HCT116 (cell line): ENCODE results near the gene DDX1. TPM values are rescaled to one million over a fixed set of nuclear protein-coding genes. Genes with fewer than 3 reads are reported as not detected.

Experiments used
- ATAC-seq: fragments of 200-7000 bp; cut with Tn5 transposase; 2 replicates; pipeline ENCODE4 v1.9.1; 2020; ENCODE audit warnings: mild to moderate bottlenecking, moderate library complexity
- BruUV-seq: library from RNA; stranded (reverse); fragments of 400-500 nt; replicated peaks from 2 replicates; lab custom pipeline; 2021; lab: Mats Ljungman, UMichigan
- CTCF ChIA-PET: fragments of 300-600 bp; sonication (Branson Sonifier 250); formaldehyde crosslinking; loops from one replicate; lab custom pipeline; 2021; ENCODE audit warnings: antibody characterized with exemption; lab: Charles Lee
- POLR2A ChIA-PET: fragments of 300-600, 350-600 bp; sonication (Branson Sonifier 250); formaldehyde crosslinking; loops from one replicate; lab custom pipeline; 2021; ENCODE audit warnings: antibody characterized with exemption; lab: Charles Lee
- RAD21 ChIA-PET, 2 experiments: fragments of 300-600 bp; sonication (Branson Sonifier 250); formaldehyde crosslinking; loops; one replicate each; lab custom pipeline; 2023; ENCODE audit warnings: low total read pairs in 2 of 2; ENCODE audit not compliant: uncharacterized antibody in 2 of 2, unreplicated experiment in 2 of 2, low non-redundant PET in 1 of 2; lab: Charles Lee
- DNase-seq: peaks from one replicate; pipeline ENCODE4 v3.0.0-alpha.2; 2010; ENCODE audit warnings: low read depth, low spot score
- H2AFZ ChIP-seq: fragments of 200-600 bp; shearing (Covaris generic), sonication (generic); 2 replicates; pipeline ENCODE4 v1.6.1; 2017; ENCODE audit warnings: low read depth, mixed run types, mixed read lengths, antibody characterized with exemption, low read length; ENCODE audit not compliant: poor library complexity, severe bottlenecking
- H3K27ac ChIP-seq: 2 replicates; pipeline ENCODE4 v1.5.1; 2012; ENCODE audit warnings: low read depth, low read length
- H3K27me3 ChIP-seq: fragments of 200-600 bp; sonication (generic); 2 replicates; pipeline ENCODE4 v1.6.1; 2016; ENCODE audit warnings: mixed run types, low read length, mixed read lengths; ENCODE audit not compliant: insufficient read depth
- H3K36me3 ChIP-seq, 2 experiments: fragments of 200-500 bp in 1 of 2; fragments of 200-600 bp in 1 of 2; sonication (Bioruptor generic) in 1 of 2; sonication (generic) in 1 of 2; 2 replicates each; pipeline versions ENCODE4 v1.5.1 to v1.6.1; 2014 to 2016; ENCODE audit warnings: low read length in 2 of 2, inconsistent platforms in 1 of 2, mixed read lengths in 1 of 2, mixed run types in 1 of 2; ENCODE audit not compliant: insufficient read depth in 2 of 2, control insufficient read depth in 1 of 2
- H3K4me1 ChIP-seq, 2 experiments: fragments of 200-600 bp in 1 of 2; sonication (generic) in 1 of 2; 2 replicates each; pipeline versions ENCODE4 v1.5.1 to v1.6.1; 2012 to 2017; ENCODE audit warnings: low read length in 2 of 2, inconsistent platforms in 1 of 2, mild to moderate bottlenecking in 1 of 2, mixed read lengths in 1 of 2, mixed run types in 1 of 2, moderate library complexity in 1 of 2; ENCODE audit not compliant: insufficient read depth in 2 of 2, control insufficient read depth in 1 of 2
- H3K4me2 ChIP-seq: fragments of 200-600 bp; sonication (generic); 2 replicates; pipeline ENCODE4 v1.6.1; 2017; ENCODE audit warnings: mixed run types, low read length, mixed read lengths
- H3K4me3 ChIP-seq, 2 experiments: fragments of 200-600 bp in 1 of 2; sonication (generic) in 1 of 2; replicated peaks in 1 of 2; 2 replicates each; pipeline ENCODE4 v1.5.1; 2011 to 2016; ENCODE audit warnings: low read length in 2 of 2, control low read depth in 1 of 2, low read depth in 1 of 2, mild to moderate bottlenecking in 1 of 2, mixed read lengths in 1 of 2, mixed run types in 1 of 2
- H3K79me2 ChIP-seq: fragments of 200-600 bp; sonication (generic); 2 replicates; pipeline ENCODE4 v1.6.1; 2017; ENCODE audit warnings: mild to moderate bottlenecking, mixed run types, low read length, moderate library complexity, mixed read lengths; ENCODE audit not compliant: insufficient read depth
- H3K9ac ChIP-seq: fragments of 200-600 bp; sonication (generic); 2 replicates; pipeline ENCODE4 v1.6.1; 2016; ENCODE audit warnings: low read length, mixed read lengths
- H3K9me2 ChIP-seq: fragments of 200-600 bp; sonication (generic), shearing (Covaris generic); 2 replicates; pipeline ENCODE4 v1.6.1; 2017; ENCODE audit warnings: mixed run types, mild to moderate bottlenecking, moderate library complexity; ENCODE audit not compliant: insufficient read depth
- H3K9me3 ChIP-seq, 2 experiments: fragments of 200-500 bp in 1 of 2; fragments of 200-600 bp in 1 of 2; sonication (Bioruptor generic) in 1 of 2; sonication (generic) in 1 of 2; 2 replicates each; pipeline ENCODE4 v1.6.1; 2014 to 2017; ENCODE audit warnings: low read length in 2 of 2, mixed read lengths in 2 of 2, inconsistent platforms in 1 of 2, low read depth in 1 of 2, mild to moderate bottlenecking in 1 of 2, mixed run types in 1 of 2, moderate library complexity in 1 of 2; ENCODE audit not compliant: control insufficient read depth in 1 of 2, insufficient read depth in 1 of 2
- H4K20me1 ChIP-seq: fragments of 200-600 bp; sonication (generic), shearing (Covaris generic); 2 replicates; pipeline ENCODE4 v1.6.1; 2017; ENCODE audit warnings: mixed run types, mild to moderate bottlenecking, moderate library complexity; ENCODE audit not compliant: insufficient read depth
- CBX3 ChIP-seq: IDR thresholded peaks from 2 replicates; pipeline ENCODE4 v1.6.1; 2012; ENCODE audit warnings: low read depth
- CEBPB ChIP-seq: IDR thresholded peaks from 2 replicates; pipeline ENCODE4 v1.6.1; 2012; ENCODE audit warnings: low read depth
- EGR1 ChIP-seq: IDR thresholded peaks from 2 replicates; pipeline ENCODE4 v1.6.1; 2012; ENCODE audit warnings: low read depth
- ELF1 ChIP-seq: IDR thresholded peaks from 2 replicates; pipeline ENCODE4 v1.6.1; 2012; ENCODE audit warnings: low read depth, borderline replicate concordance
- EZH2 ChIP-seq: fragments of 200-600 bp; sonication (generic); IDR thresholded peaks from 2 replicates; pipeline ENCODE4 v1.6.1; 2017; ENCODE audit warnings: antibody characterized with exemption, mixed run types
- POLR2A ChIP-seq: IDR thresholded peaks from 2 replicates; pipeline ENCODE4 v1.7.0; 2011; ENCODE audit warnings: borderline replicate concordance; ENCODE audit not compliant: insufficient read depth, insufficient read length; ENCODE audit errors: extremely low read depth
- POLR2AphosphoS5 ChIP-seq: IDR thresholded peaks from 2 replicates; pipeline ENCODE4 v1.6.1; 2011; ENCODE audit warnings: mild to moderate bottlenecking, low read depth, low read length, moderate library complexity
- RAD21 ChIP-seq: IDR thresholded peaks from 2 replicates; pipeline ENCODE4 v1.6.1; 2012; ENCODE audit warnings: low read depth, mild to moderate bottlenecking
- SP1 ChIP-seq: IDR thresholded peaks from 2 replicates; pipeline ENCODE4 v1.6.1; 2012; ENCODE audit warnings: low read depth
- SRF ChIP-seq: IDR thresholded peaks from 2 replicates; pipeline ENCODE4 v1.6.1; 2012; ENCODE audit warnings: low read depth
- TCF7L2 ChIP-seq: IDR thresholded peaks from 2 replicates; pipeline ENCODE4 v1.7.0; 2011; ENCODE audit warnings: borderline replicate concordance, inconsistent platforms; ENCODE audit not compliant: insufficient read depth, insufficient read length; ENCODE audit errors: extremely low read depth
- ZFX ChIP-seq: fragments of 450-650 bp; IDR thresholded peaks from 2 replicates; pipeline ENCODE4 v1.6.1; 2017
- ZNF274 ChIP-seq: fragments of 200-500 bp; sonication (Bioruptor generic); IDR thresholded peaks from 2 replicates; pipeline ENCODE4 v1.6.1; 2014; ENCODE audit warnings: mild to moderate bottlenecking, low read depth, low read length, inconsistent platforms
- intact Hi-C: fragments of 100-400 bp; cut with micrococcal nuclease; formaldehyde crosslinking; loops from 2 replicates; pipeline ENCODE4 v1.10.0; 2022
- total RNA-seq: library from RNA; stranded (reverse); gene quantifications from one replicate; pipeline ENCODE4 v1.2.1, GENCODE V29; 2021; ENCODE audit not compliant: unreplicated experiment
- TF ChIP-seq, protein P1 (sequence below): IDR thresholded peaks from 2 replicates; pipeline ENCODE4 v1.6.1; 2012
- TF ChIP-seq, protein P2 (sequence below): IDR thresholded peaks from 2 replicates; pipeline ENCODE4 v1.6.1; 2012
- TF ChIP-seq, protein P3 (sequence below): IDR thresholded peaks from 2 replicates; pipeline ENCODE4 v1.6.1; 2011; ENCODE audit warnings: mild to moderate bottlenecking, low read length, moderate library complexity; ENCODE audit not compliant: insufficient replicate concordance; ENCODE audit errors: extremely low read depth

The DDX1 gene
- total RNA-seq, 1 experiment from 2014 or later: 117 TPM

DNA sequence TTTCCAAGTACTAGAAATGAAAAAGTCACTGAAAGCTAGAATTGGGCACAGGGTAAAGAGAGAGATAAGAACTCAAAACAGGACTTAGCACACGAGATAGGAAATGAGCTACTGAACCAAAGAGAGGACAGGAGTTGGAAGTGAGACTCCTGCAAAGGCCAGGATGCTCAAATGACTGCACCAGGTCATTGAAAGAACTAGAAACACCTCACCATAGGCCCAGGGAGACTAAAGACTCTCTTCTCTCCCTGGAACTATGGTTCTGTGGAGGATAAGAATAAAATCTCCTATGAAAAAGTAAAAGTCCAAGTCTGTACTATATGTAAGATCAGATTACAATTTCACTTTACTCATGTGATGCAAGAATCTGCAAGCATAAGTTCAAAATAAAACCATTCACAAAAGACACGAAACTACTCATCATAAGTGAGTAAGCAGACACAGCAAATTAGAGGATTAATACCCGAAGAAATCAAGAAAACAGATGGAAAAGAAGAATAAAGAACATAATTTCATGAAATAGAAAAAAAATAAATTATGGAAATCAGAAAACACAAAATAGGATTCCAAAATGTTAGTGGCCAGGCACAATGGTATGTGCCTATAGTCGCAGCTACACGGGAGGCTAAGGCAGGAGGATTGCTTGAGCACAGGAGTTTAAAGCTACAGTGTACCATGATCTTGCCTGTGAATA is 37.0 kb upstream of the DDX1 start:
- H4K20me1 ChIP-seq: no peaks in the 10 kb centered on the region
- ChIA-PET CTCF (interaction anchor here (1.2 to 1.8 kb wide), 2 partner anchors 9 to 22 kb away, joined by 4 read pairs; no protein-coding TSS in a partner anchor), RAD21 (no interaction called here), POLR2A (no interaction called here)
- TF ChIP-seq, protein P1, sequence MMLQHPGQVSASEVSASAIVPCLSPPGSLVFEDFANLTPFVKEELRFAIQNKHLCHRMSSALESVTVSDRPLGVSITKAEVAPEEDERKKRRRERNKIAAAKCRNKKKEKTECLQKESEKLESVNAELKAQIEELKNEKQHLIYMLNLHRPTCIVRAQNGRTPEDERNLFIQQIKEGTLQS: no peak
- TF ChIP-seq CEBPB: no peak
- no peak for TF ChIP-seq POLR2A
- no peak for TF ChIP-seq SRF
- H3K27me3 ChIP-seq: no peaks in the 10 kb centered on the region
- peaks cover 0 to 4% of the 10 kb centered on the region in 2 experiments; a peak in 1 of 4 replicates for H3K36me3 ChIP-seq
- no peak overlapping the region for H2AFZ ChIP-seq
- no peaks in the 10 kb centered on the region for H3K9me3 ChIP-seq
- no peaks in the 10 kb centered on the region for H3K9me2 ChIP-seq
- DNase-seq (no peak), ATAC-seq (no peak)
- H3K9ac ChIP-seq: no peak overlapping the region
- peaks cover 24% of the 10 kb centered on the region for H3K79me2 ChIP-seq
- BruUV-seq: no TSS peak
- peaks cover 0 to 2% of the 10 kb centered on the region in 2 experiments; a peak in 1 of 4 replicates for H3K4me1 ChIP-seq
- no peak overlapping the region for H3K27ac ChIP-seq
- H3K4me3 ChIP-seq: no peak overlapping the region
- no peak overlapping the region for H3K4me2 ChIP-seq
- intact Hi-C loops: no loop called here

DNA sequence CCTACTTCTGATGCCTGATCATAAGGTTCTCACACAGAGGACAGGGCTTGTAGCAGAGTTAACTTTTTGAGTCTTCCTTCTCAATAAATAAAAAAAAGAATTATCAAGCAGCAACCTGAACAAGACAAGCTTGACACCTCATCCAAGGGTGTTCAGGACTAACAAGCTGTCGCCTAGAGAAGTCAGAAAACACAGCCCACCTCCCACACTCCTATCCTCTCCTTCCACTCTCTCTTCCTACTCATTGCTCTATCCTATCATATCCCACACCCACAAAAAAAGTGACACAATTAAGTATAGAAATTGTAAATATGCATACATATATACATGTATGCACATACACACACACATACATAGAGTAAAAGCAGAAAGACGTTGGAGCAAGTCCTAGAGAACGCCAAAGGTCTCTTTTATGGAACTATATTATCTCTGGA is 35.9 kb upstream of the DDX1 start:
- BruUV-seq: no TSS peak
- H3K4me3 ChIP-seq: no peak overlapping the region
- H3K9ac ChIP-seq: no peak overlapping the region
- no peak overlapping the region for H3K4me2 ChIP-seq
- H3K27me3 ChIP-seq: no peaks in the 10 kb centered on the region
- ATAC-seq (no peak), DNase-seq (no peak)
- no peak overlapping the region for H2AFZ ChIP-seq
- no peak overlapping the region for H3K27ac ChIP-seq
- H3K36me3 ChIP-seq: peaks cover 0 to 4% of the 10 kb centered on the region in 2 experiments; a peak in 1 of 4 replicates
- intact Hi-C loops: no loop called here
- H3K9me3 ChIP-seq: no peaks in the 10 kb centered on the region
- no peaks in the 10 kb centered on the region for H3K9me2 ChIP-seq
- peaks cover 2 to 5% of the 10 kb centered on the region in 2 experiments; a peak in 1 of 4 replicates for H3K4me1 ChIP-seq
- CTCF ChIA-PET: interaction anchor here (1.2 to 1.8 kb wide), 2 partner anchors 10 to 21 kb away, joined by 4 read pairs; no protein-coding TSS in a partner anchor
- RAD21 ChIA-PET: no interaction called here
- H4K20me1 ChIP-seq: no peaks in the 10 kb centered on the region
- POLR2A ChIA-PET: no interaction called here
- peaks cover 34% of the 10 kb centered on the region for H3K79me2 ChIP-seq
- TF ChIP-seq, protein P1: no peak
- TF ChIP-seq POLR2AphosphoS5 (no peak), EZH2 (no peak), SRF (no peak), RAD21 (no peak), EGR1 (no peak), TCF7L2 (no peak), CBX3 (no peak), ZNF274 (no peak), ELF1 (no peak), ZFX (no peak), SP1 (no peak)
- TF ChIP-seq, protein P2, sequence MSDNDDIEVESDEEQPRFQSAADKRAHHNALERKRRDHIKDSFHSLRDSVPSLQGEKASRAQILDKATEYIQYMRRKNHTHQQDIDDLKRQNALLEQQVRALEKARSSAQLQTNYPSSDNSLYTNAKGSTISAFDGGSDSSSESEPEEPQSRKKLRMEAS: no peak
- TF ChIP-seq, protein P3, sequence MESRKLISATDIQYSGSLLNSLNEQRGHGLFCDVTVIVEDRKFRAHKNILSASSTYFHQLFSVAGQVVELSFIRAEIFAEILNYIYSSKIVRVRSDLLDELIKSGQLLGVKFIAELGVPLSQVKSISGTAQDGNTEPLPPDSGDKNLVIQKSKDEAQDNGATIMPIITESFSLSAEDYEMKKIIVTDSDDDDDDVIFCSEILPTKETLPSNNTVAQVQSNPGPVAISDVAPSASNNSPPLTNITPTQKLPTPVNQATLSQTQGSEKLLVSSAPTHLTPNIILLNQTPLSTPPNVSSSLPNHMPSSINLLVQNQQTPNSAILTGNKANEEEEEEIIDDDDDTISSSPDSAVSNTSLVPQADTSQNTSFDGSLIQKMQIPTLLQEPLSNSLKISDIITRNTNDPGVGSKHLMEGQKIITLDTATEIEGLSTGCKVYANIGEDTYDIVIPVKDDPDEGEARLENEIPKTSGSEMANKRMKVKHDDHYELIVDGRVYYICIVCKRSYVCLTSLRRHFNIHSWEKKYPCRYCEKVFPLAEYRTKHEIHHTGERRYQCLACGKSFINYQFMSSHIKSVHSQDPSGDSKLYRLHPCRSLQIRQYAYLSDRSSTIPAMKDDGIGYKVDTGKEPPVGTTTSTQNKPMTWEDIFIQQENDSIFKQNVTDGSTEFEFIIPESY: no peak
